ENCODE results near the gene RUFY4.

GRCh38 chr2:218060950-218061660 is 7.9 kb upstream of the RUFY4 start:
- no peak for TF ChIP-seq CTCF (IDR thresholded peaks at IDR 0.05)
- TF ChIP-seq POLR2A (IDR thresholded peaks at IDR 0.05), result no peak

All from testis (tissue), 2 donors.